Peyer's patch (tissue), 4 donors: Measurements from ENCODE around the gene BECN2. TPM values are rescaled to one million over a fixed set of nuclear protein-coding genes. Genes with fewer than 3 reads are reported as not detected.
"Not testable (repeated sequence)": the region's sequence is repeated elsewhere in the genome, so short reads cannot be mapped to it uniquely, and the experiment has no call there.

ENCODE experiments used
- DNase-seq, 3 donors: peaks; one replicate each; pipeline ENCODE4 v3.0.0-alpha.2; 2017 to 2019
- H3K27ac ChIP-seq, 4 donors: fragments of 200-600 bp; sonication (generic); one replicate each; pipeline ENCODE4 v1.5.1; 2016 to 2019
- H3K27me3 ChIP-seq, 2 donors: fragments of 200-600 bp; sonication (generic); one replicate each; pipeline ENCODE4 v1.5.1; 2019
- H3K36me3 ChIP-seq, 3 donors: fragments of 200-600 bp; sonication (generic); one replicate each; pipeline ENCODE4 v1.5.1; 2016 to 2019
- H3K4me1 ChIP-seq, 4 donors: fragments of 200-600 bp; sonication (generic); one replicate each; pipeline ENCODE4 v1.5.1; 2016 to 2019
- H3K4me3 ChIP-seq, 4 donors: fragments of 200-600 bp; sonication (generic); 1 replicate in 3 of 4; 2 replicates in 1 of 4; pipeline ENCODE4 v1.5.1; 2016 to 2019; ENCODE audit warnings: mild to moderate bottlenecking in 1 of 4
- H3K9me3 ChIP-seq, 4 donors: fragments of 200-600 bp; sonication (generic); one replicate each; pipeline ENCODE4 v1.5.1; 2016 to 2019; ENCODE audit warnings: mild to moderate bottlenecking in 1 of 4
- POLR2A ChIP-seq, 2 donors: fragments of 450-650 bp; IDR thresholded peaks; one replicate each; pipeline ENCODE4 v1.5.1; 2017; ENCODE audit warnings: antibody characterized with exemption in 2 of 2, mild to moderate bottlenecking in 2 of 2, moderate library complexity in 2 of 2
- total RNA-seq, 4 donors: library from RNA; depleted of rRNA; stranded (reverse); fragments of >200 nt; gene quantifications; one replicate each; pipeline ENCODE4 v1.1.0, GENCODE V29; 2016
- TF ChIP-seq, protein P1 (sequence below), 6 experiments: fragments of 450-650 bp in 4 of 6; fragments of 200-600 bp in 2 of 6; sonication (generic) in 1 of 6; IDR thresholded peaks; one replicate each; pipeline ENCODE4 v1.5.1; 2017 to 2019; ENCODE audit warnings: antibody characterized with exemption in 6 of 6, mild to moderate bottlenecking in 3 of 6, moderate library complexity in 1 of 6

BECN2 gene
- total RNA-seq, 4 donors from 2014 or later, result not detected

GRCh38 chr1:241979926-241980325 is 22.4 kb downstream of the BECN2 start:
- Histone ChIP-seq H3K27ac (no peak overlapping the region), H3K27me3 (no peaks in the 10 kb centered on the region), H3K9me3 (no peaks in the 10 kb centered on the region), H3K4me1 (no peaks in the 10 kb centered on the region), H3K4me3 (no peak overlapping the region), H3K36me3 (no peaks in the 10 kb centered on the region)
- no peak for TF ChIP-seq POLR2A (IDR thresholded peaks at IDR 0.05)
- TF ChIP-seq, protein P1, sequence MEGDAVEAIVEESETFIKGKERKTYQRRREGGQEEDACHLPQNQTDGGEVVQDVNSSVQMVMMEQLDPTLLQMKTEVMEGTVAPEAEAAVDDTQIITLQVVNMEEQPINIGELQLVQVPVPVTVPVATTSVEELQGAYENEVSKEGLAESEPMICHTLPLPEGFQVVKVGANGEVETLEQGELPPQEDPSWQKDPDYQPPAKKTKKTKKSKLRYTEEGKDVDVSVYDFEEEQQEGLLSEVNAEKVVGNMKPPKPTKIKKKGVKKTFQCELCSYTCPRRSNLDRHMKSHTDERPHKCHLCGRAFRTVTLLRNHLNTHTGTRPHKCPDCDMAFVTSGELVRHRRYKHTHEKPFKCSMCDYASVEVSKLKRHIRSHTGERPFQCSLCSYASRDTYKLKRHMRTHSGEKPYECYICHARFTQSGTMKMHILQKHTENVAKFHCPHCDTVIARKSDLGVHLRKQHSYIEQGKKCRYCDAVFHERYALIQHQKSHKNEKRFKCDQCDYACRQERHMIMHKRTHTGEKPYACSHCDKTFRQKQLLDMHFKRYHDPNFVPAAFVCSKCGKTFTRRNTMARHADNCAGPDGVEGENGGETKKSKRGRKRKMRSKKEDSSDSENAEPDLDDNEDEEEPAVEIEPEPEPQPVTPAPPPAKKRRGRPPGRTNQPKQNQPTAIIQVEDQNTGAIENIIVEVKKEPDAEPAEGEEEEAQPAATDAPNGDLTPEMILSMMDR (IDR thresholded peaks at IDR 0.05), result no peak
- DNase-seq, result no peak

DNA sequence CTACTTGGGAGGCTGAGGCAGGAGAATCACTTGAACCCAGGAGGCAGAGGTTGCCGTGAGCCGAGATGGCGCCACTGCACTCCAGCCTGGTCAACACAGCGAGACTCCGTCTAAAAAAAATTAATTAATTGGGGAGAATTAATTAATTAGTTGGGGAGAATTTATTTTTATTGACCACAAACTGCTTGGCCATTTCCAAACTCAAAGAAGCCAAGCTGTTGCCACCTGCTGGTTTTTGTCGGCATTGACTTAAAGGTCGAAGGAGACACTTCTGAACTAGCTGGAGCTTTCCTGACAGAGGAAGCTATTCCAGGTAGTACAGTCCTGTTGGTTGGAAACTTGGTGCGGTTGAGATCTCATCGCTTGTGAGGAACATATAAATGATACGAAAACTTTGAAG is 28.2 kb downstream of the BECN2 start:
- no peak for TF ChIP-seq POLR2A (IDR thresholded peaks at IDR 0.05)
- TF ChIP-seq, protein P1 (IDR thresholded peaks at IDR 0.05), result peak in 4 of 6 experiments; percentile 4 to 45 (median 40)
- Histone ChIP-seq H3K36me3 (no peaks in the 10 kb centered on the region), H3K27ac (no peak overlapping the region), H3K4me3 (no peak overlapping the region), H3K4me1 (no peaks in the 10 kb centered on the region), H3K9me3 (no peaks in the 10 kb centered on the region), H3K27me3 (no peaks in the 10 kb centered on the region)
- DNase-seq, result peak in 1 of 3 donors; percentile 63

- not testable (repeated sequence) for H3K4me1 ChIP-seq, H3K27ac ChIP-seq, H3K27me3 ChIP-seq, H3K9me3 ChIP-seq, H3K4me3 ChIP-seq, H3K36me3 ChIP-seq, DNase-seq
Measured at GRCh38 chr1:241988389-241988930, 30.9 kb downstream of the BECN2 start.

GRCh38 chr1:241990040-241990439 is 32.5 kb downstream of the BECN2 start:
- DNase-seq, result peak; percentile 36 to 73 (median 54)
- Histone ChIP-seq H3K4me1 (no peaks in the 10 kb centered on the region), H3K27me3 (no peaks in the 10 kb centered on the region), H3K36me3 (no peaks in the 10 kb centered on the region), H3K4me3 (no peak overlapping the region), H3K9me3 (no peaks in the 10 kb centered on the region), H3K27ac (no peak overlapping the region)
- TF ChIP-seq POLR2A (IDR thresholded peaks at IDR 0.05), result no peak
- TF ChIP-seq, protein P1 (IDR thresholded peaks at IDR 0.05), result no peak

GRCh38 chr1:241992734-241993133 is 35.2 kb downstream of the BECN2 start:
- no peaks in the 10 kb centered on the region for H3K9me3 ChIP-seq
- H3K27ac ChIP-seq, result no peak overlapping the region
- no peaks in the 10 kb centered on the region for H3K36me3 ChIP-seq
- no peaks in the 10 kb centered on the region for H3K4me1 ChIP-seq
- no peak for DNase-seq
- no peak overlapping the region for H3K4me3 ChIP-seq
- H3K27me3 ChIP-seq, result no peaks in the 10 kb centered on the region
- TF ChIP-seq, protein P1 (IDR thresholded peaks at IDR 0.05), result no peak
- no peak for TF ChIP-seq POLR2A (IDR thresholded peaks at IDR 0.05)

GRCh38 chr1:241994171-241994570 is 36.6 kb downstream of the BECN2 start:
- Histone ChIP-seq H3K36me3 (no peaks in the 10 kb centered on the region), H3K4me3 (no peak overlapping the region), H3K4me1 (peaks cover 0 to 7% (median 0%) of the 10 kb centered on the region in 4 donors), H3K27ac (no peak overlapping the region), H3K9me3 (no peaks in the 10 kb centered on the region), H3K27me3 (no peaks in the 10 kb centered on the region)
- TF ChIP-seq, protein P1 (IDR thresholded peaks at IDR 0.05), result no peak
- no peak for TF ChIP-seq POLR2A (IDR thresholded peaks at IDR 0.05)
- no peak for DNase-seq
